ENCODE measurements around the gene C5AR1. TPM values are rescaled to one million over a fixed set of nuclear protein-coding genes. Genes with fewer than 3 reads are reported as not detected.

C5AR1 gene
- total RNA-seq, 2 donors from 2014 or later, result 2.2 to 11.3 TPM

DNA sequence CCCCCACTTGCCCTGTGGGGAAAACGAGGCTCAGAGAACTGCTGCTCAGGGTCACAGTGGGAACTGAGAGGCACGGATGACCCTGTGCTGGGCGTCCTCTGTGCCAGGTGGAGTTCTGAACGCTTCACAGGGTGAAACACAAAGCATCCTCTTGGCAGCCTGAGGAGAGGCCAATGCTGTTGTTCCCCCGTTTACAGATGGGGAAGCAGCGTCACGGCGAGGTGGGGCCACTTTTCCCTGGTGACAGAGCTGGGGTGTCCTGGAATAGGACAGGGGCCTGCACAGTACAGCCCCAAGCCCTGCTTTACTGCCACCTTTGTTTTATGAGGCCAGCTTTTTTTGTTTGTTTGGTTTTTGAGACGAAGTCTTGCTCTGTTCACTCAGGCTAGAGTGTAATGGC is 61.6 kb downstream of the C5AR1 start:
- no peak overlapping the region for H3K27ac Mint-ChIP-seq
- H3K4me3 Mint-ChIP-seq, result no peak overlapping the region
- no peaks in the 10 kb centered on the region for H3K9me3 ChIP-seq (ENCODE audit: control insufficient read depth, low read length, poor library complexity, severe bottlenecking)
- DNase-seq (no peak), ATAC-seq (no peak)
- no peaks in the 10 kb centered on the region for H3K27me3 Mint-ChIP-seq
- peaks cover 3% of the 10 kb centered on the region for H3K36me3 Mint-ChIP-seq (ENCODE audit: low read depth)
- peaks cover 3% of the 10 kb centered on the region for H3K4me1 Mint-ChIP-seq

Other genes with a start within 250 kb of the C5AR1 start
- gene ZC3H4, start 196.1 kb upstream of the C5AR1 start, total RNA-seq, result 10 to 100 TPM; 58.4 to 60.7 TPM
- 10 to 100 TPM; 36.2 to 37.0 TPM for gene SAE1, start 179.0 kb upstream of the C5AR1 start, total RNA-seq
- 10 to 100 TPM; 32.4 to 40.2 TPM for gene BBC3, start 78.7 kb upstream of the C5AR1 start, total RNA-seq
- 10 to 100 TPM; 35.6 to 53.7 TPM for gene CCDC9, start 53.3 kb upstream of the C5AR1 start, total RNA-seq
- gene INAFM1, start 35.0 kb upstream of the C5AR1 start, total RNA-seq, result 1 to 10 TPM; 9.2 to 9.9 TPM
- gene C5AR2, start 22.3 kb downstream of the C5AR1 start, total RNA-seq, result 1 to 10 TPM in 1 of 2 donors, under 1 TPM in 1; 0.70 to 1.4 TPM
- 10 to 100 TPM in 1 of 2 donors, 1 to 10 TPM in 1; 9.1 to 11.2 TPM for gene DHX34, start 39.5 kb downstream of the C5AR1 start, total RNA-seq
- gene MEIS3, start 109.7 kb downstream of the C5AR1 start, total RNA-seq, result under 1 TPM in 1 of 2 donors, not detected in 1; 0.34 TPM
- gene SLC8A2, start 162.0 kb downstream of the C5AR1 start, total RNA-seq, result not detected
- 1 to 10 TPM; 3.5 to 6.3 TPM for gene KPTN, start 174.4 kb downstream of the C5AR1 start, total RNA-seq
- gene NAPA, start 205.2 kb downstream of the C5AR1 start, total RNA-seq, result 100 to 1,000 TPM; 124 to 133 TPM

Measured in T-helper 17 cell (primary cell).